Chondrocyte (in vitro differentiated cells): ENCODE measurements around the gene TFDP2. TPM values are rescaled to one million over a fixed set of nuclear protein-coding genes. Genes with fewer than 3 reads are reported as not detected.

Source experiments
- DNase-seq: peaks from one replicate; pipeline ENCODE4 v3.0.0; 2021; ENCODE audit warnings: mixed read lengths, low spot score
- H3K27ac Mint-ChIP-seq: one replicate; pipeline ENCODE4 v1.8.0; 2021; ENCODE audit warnings: mild to moderate bottlenecking, moderate library complexity, mixed read lengths; ENCODE audit not compliant: unreplicated experiment
- H3K27me3 Mint-ChIP-seq: 2 replicates; pipeline ENCODE4 v1.8.0; 2021; ENCODE audit warnings: low read depth, mixed read lengths
- H3K36me3 Mint-ChIP-seq: 2 replicates; pipeline ENCODE4 v1.8.0; 2021; ENCODE audit warnings: low read depth, mixed read lengths
- H3K4me1 Mint-ChIP-seq: 2 replicates; pipeline ENCODE4 v1.8.0; 2021; ENCODE audit warnings: low read depth, mild to moderate bottlenecking, mixed read lengths
- H3K4me3 Mint-ChIP-seq: one replicate; pipeline ENCODE4 v1.8.0; 2021; ENCODE audit warnings: mild to moderate bottlenecking, moderate library complexity, mixed read lengths; ENCODE audit not compliant: unreplicated experiment
- H3K9me3 Mint-ChIP-seq: 2 replicates; pipeline ENCODE4 v1.8.0; 2021; ENCODE audit warnings: low read depth, mixed read lengths
- CTCF ChIP-seq: fragments of 200-600 bp; sonication (generic); IDR thresholded peaks from 2 replicates; pipeline ENCODE4 v1.5.0; 2021; ENCODE audit warnings: antibody characterized with exemption, mild to moderate bottlenecking, moderate library complexity
- total RNA-seq: library from RNA; stranded (reverse); gene quantifications from 3 replicates; pipeline ENCODE4 v1.2.1, GENCODE V29; 2021

The TFDP2 gene
- total RNA-seq, 1 donor from 2014 or later, result 36.5 TPM

- no peak for TF ChIP-seq CTCF
- Mint-ChIP-seq H3K4me3 (no peak overlapping the region), H3K9me3 (peaks cover 11% of the 10 kb centered on the region), H3K4me1 (no peaks in the 10 kb centered on the region), H3K27me3 (no peaks in the 10 kb centered on the region), H3K36me3 (peaks cover 8% of the 10 kb centered on the region), H3K27ac (no peak overlapping the region)
- DNase-seq, result no peak
Measured at GRCh38 chr3:142088522-142088921, 60.8 kb downstream of the TFDP2 start.

- H3K36me3 Mint-ChIP-seq, result peaks cover 8% of the 10 kb centered on the region
- no peak overlapping the region for H3K4me3 Mint-ChIP-seq
- H3K27ac Mint-ChIP-seq, result no peak overlapping the region
- no peak for DNase-seq
- peaks cover 15% of the 10 kb centered on the region for H3K9me3 Mint-ChIP-seq
- no peak for TF ChIP-seq CTCF
- H3K4me1 Mint-ChIP-seq, result no peaks in the 10 kb centered on the region
- H3K27me3 Mint-ChIP-seq, result no peaks in the 10 kb centered on the region
Measured at GRCh38 chr3:142087676-142088075, 61.7 kb downstream of the TFDP2 start.

GRCh38 chr3:142086581-142087090 is 62.7 kb downstream of the TFDP2 start:
- Mint-ChIP-seq H3K27me3 (no peaks in the 10 kb centered on the region), H3K9me3 (peaks cover 15% of the 10 kb centered on the region), H3K27ac (no peak overlapping the region), H3K4me3 (no peak overlapping the region), H3K36me3 (peaks cover 8% of the 10 kb centered on the region), H3K4me1 (no peaks in the 10 kb centered on the region)
- no peak for TF ChIP-seq CTCF
- no peak for DNase-seq

- peaks cover 25% of the 10 kb centered on the region for H3K9me3 Mint-ChIP-seq
Measured at GRCh38 chr3:142081178-142081577, 68.2 kb downstream of the TFDP2 start.

GRCh38 chr3:142077859-142078500 is 71.4 kb downstream of the TFDP2 start:
- peaks cover 8% of the 10 kb centered on the region for H3K36me3 Mint-ChIP-seq
- no peak for TF ChIP-seq CTCF
- H3K27ac Mint-ChIP-seq, result no peak overlapping the region
- no peak for DNase-seq
- no peak overlapping the region for H3K4me3 Mint-ChIP-seq
- H3K4me1 Mint-ChIP-seq, result no peaks in the 10 kb centered on the region
- no peaks in the 10 kb centered on the region for H3K27me3 Mint-ChIP-seq
- peaks cover 11% of the 10 kb centered on the region for H3K9me3 Mint-ChIP-seq

More at GRCh38 chr3:142081178-142081577, 68.2 kb downstream of the TFDP2 start:
- no peak overlapping the region for H3K4me3 Mint-ChIP-seq
- H3K27me3 Mint-ChIP-seq, result no peaks in the 10 kb centered on the region
- no peak for DNase-seq
- H3K27ac Mint-ChIP-seq, result no peak overlapping the region
- peaks cover 16% of the 10 kb centered on the region for H3K36me3 Mint-ChIP-seq
- TF ChIP-seq CTCF, result no peak
- no peaks in the 10 kb centered on the region for H3K4me1 Mint-ChIP-seq
